ENCODE results near the gene EID2B.

Gene EID2B

GRCh38 chr19:39525205-39525604 lies 7.4 kb downstream of the EID2B start:
- no peak for DNase-seq

DNA sequence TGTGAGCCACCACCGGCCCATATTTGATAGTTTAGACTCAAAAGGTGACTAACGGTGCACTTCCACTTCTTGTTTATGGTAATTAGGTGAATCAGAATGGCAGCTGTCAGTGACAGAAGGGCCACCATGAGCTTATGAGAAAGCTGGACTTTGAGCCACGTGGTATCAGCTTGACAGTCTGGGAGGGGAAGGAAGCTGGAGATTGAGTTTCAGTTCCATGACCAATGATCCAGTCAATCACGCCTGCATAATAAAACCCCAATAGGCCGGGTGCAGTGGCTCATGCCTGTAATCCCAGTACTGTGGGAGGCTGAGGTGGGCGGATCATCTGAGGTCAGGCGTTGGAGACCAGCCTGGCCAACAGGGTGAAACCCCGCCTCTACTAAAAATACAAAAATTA lies 8.2 kb downstream of the EID2B start:
- peak; percentile 91 for DNase-seq

DNA sequence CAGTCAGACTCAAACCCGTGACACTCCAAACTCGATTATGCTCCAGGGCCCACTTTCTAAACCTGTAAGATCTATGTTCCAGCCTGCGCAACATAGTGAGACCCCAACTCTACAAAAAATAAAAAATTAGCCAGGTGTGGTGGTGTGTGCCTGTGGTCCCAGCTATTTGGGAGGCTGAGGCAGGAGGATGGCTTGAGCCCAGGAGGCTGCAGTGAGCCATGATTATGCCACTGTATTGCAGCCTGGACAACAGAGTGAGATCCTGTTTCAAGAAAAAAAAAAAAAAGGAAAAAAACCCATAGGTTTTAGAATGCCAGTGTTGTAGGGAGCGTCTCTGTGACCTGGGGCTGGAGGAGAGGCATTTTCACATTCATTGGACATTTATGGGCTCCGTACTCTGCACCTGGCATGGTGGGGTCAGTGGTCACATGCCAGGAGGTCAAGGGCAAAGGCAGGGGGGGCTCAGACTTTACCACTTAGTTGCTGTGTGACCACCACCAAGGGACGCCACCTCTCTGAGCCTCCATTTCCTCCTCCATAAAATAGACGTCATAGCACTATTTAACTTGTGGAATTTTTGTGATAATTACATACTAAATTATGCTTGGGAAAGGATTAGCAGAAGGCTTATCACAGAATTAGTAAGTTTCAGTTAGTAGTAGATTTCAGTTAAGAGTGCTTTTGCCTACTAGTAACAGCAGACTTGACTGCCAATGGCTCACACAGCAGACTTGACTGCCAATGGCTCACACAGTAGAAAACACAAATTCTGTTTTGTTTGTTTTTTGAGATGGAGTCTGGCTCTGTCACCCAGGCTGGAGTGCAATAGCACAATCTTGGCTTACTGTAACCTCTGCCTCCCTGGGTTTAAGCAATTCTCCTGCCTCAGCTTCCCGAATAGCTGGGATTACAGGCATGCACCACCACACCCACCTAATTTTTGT lies 11.8 kb downstream of the EID2B start:
- DNase-seq: no peak

- DNase-seq: no peak
Observed at GRCh38 chr19:39518975-39519374, 13.7 kb downstream of the EID2B start.

DNA sequence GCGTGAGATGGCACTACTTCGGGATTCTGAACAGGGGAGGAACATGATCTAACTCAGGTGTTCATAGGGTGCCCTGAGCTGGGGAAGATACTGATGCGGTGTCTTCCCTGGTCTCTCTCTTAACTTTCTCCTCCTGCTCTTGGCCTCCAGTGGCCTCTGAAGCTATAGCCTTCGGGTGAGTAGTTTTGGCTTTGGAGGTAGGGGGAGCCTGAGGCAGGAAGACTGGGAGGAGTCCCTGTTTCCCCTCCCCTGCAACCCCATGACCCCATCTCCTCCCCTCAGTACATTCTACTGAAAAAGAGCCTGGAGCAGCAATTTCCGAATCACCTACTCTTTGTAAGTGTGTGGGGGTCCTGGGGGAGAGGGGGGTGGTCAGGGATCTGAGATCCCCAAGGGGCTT lies 14.2 kb downstream of the EID2B start:
- DNase-seq: no peak

GRCh38 chr19:39517432-39517831 lies 15.2 kb downstream of the EID2B start:
- DNase-seq: no peak

- no peak for DNase-seq
Observed at GRCh38 chr19:39516270-39516669, 16.4 kb downstream of the EID2B start.

DNA sequence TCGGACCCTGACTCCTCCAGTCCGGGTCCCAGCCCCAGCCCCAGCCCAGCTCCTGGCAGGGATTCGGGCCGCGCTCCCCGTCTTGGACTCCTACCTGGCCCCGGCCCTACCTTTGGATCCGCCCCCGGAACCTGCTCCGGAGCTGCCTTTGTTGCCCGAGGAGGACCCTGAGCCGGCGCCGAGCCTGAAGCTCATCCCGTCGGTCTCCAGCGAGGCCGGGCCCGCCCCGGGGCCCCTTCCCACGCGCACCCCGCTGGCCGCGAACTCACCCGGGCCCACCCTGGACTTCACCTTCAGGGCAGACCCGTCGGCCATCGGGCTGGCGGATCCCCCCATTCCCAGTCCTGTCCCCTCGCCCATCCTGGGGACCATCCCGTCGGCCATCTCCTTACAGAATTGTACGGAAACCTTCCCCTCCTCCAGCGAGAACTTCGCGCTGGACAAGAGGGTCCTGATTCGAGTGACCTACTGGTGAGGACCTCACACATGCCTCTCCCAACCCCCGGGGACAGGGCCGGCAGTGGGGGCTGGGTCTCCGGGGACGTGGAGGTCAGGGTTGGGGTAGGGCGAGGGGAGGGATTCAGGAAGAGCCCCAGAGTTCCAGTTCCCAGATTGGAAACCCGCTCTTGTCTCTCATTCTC lies 17.0 kb downstream of the EID2B start:
- no peak for DNase-seq

- DNase-seq: no peak
Observed at GRCh38 chr19:39514840-39515550, 17.7 kb downstream of the EID2B start, which contains the start of gene SELENOV. Gene SELENOV (plus strand): TSS chr19:39515139. CDS start chr19:39515213, 74 bp downstream.

- peak; percentile 48 for DNase-seq
Observed at GRCh38 chr19:39512988-39513387, 19.7 kb downstream of the EID2B start.

- DNase-seq: no peak
Observed at GRCh38 chr19:39509233-39509632, 23.4 kb downstream of the EID2B start.

GRCh38 chr19:39508629-39509028 lies 24.0 kb downstream of the EID2B start:
- DNase-seq: no peak

DNA sequence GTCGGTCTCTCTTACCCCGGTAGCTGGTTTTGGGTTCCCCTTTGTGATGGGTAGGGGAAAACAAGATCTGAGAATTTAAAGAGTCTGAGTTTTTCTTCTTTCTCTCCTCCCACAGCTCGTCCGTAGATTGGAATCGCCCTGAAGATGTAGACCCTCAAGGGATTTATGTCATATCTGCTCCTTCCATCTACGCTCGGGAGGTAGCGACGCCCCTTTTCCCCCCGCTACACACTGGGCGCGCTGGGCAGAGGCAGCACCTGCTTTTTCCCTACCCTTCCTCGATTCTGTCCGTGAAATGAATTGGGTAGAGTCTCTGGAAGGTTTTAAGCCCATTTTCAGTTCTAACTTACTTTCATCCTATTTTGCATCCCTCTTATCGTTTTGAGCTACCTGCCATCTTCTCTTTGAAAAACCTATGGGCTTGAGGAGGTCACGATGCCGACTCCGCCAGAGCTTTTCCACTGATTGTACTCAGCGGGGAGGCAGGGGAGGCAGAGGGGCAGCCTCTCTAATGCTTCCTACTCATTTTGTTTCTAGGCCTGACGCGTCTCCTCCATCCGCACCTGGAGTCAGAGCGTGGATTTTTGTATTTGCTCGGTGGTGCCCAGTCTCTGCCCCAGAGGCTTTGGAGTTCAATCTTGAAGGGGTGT lies 24.8 kb downstream of the EID2B start:
- DNase-seq: no peak

DNA sequence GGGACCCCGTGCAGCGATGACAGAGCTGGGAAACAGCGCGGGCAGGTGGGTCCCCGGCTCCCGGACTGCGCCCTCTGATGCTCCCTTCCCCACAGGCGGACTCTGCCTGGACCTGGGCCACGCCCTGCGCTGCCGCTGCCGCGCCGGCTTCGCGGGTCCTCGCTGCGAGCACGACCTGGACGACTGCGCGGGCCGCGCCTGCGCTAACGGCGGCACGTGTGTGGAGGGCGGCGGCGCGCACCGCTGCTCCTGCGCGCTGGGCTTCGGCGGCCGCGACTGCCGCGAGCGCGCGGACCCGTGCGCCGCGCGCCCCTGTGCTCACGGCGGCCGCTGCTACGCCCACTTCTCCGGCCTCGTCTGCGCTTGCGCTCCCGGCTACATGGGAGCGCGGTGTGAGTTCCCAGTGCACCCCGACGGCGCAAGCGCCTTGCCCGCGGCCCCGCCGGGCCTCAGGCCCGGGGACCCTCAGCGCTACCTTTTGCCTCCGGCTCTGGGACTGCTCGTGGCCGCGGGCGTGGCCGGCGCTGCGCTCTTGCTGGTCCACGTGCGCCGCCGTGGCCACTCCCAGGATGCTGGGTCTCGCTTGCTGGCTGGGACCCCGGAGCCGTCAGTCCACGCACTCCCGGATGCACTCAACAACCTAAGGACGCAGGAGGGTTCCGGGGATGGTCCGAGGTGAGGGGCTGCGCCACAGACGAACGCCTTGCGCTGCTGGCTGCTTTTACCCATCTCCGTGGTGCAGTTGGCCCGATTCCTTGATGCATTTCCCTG lies 25.5 kb downstream of the EID2B start:
- DNase-seq: peak; percentile 48

GRCh38 chr19:39506598-39506943 lies 26.1 kb downstream of the EID2B start:
- no peak for DNase-seq

GRCh38 chr19:39502640-39503417 lies 29.8 kb downstream of the EID2B start:
- DNase-seq: peak; percentile 88

GRCh38 chr19:39501340-39501739 lies 31.3 kb downstream of the EID2B start:
- DNase-seq: no peak

DNA sequence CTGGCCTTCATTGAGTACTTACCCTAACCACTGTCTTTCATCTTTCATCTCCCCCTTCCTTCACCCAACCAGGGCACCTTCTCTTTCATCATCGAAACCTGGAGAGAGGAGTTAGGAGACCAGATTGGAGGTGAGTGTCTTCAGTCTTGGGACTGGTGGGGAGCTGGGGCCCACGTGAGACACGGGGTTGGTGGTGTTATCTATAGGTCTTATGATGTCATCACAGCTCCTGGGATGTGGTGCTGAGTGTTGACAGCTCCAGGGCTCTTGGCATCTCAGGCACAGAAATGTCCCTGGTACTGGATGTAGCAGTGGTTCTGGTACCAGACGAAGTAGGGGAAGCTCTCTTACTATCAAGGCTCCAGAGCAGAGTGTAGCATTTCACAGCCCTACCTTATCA lies 32.1 kb downstream of the EID2B start:
- DNase-seq: no peak

DNA sequence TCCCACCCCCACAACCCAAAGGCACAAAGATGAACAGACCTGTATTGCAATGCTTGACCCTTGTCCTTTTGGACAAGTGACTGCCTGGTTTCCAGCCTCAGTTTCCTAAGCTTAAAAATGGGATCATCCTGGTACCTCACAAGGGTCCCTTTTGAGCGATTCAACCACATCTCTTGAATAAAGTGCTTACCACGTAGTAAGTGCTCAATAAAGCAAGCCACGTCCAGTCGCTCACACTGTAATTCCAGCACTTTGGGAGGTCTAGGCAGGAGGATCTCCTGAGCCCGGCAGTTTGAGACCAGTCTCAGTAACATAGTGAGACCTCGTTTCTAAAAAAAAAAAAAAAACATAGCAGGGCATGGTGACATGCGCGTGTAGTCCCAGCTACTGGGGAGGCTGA lies 32.7 kb downstream of the EID2B start:
- DNase-seq: no peak

GRCh38 chr19:39498798-39499642 lies 33.6 kb downstream of the EID2B start, which contains the start of gene DLL3:
Gene DLL3 (plus strand): TSS chr19:39498947. CDS start chr19:39498975, 28 bp downstream.
- no peak for DNase-seq
